ENCODE results near the gene SSH3.

- no peak for TF ChIP-seq CTCF (IDR thresholded peaks at IDR 0.05; ENCODE audit: poor library complexity, severe bottlenecking)
- no peak for TF ChIP-seq POLR2AphosphoS5 (IDR thresholded peaks at IDR 0.05)
- no peak for TF ChIP-seq RAD21 (conservative IDR thresholded peaks at IDR 0.05)
- TF ChIP-seq EP300 (conservative IDR thresholded peaks at IDR 0.05; ENCODE audit: poor library complexity, severe bottlenecking): no peak
Measured at GRCh38 chr11:67357831-67358670, 54.7 kb downstream of the SSH3 start.

Measured in neural cell (in vitro differentiated cells).